ENCODE results near the gene NPPB.

NPPB gene

GRCh38 chr1:11858613-11858967, at the start of gene NPPB:
NPPB (minus strand) TSS chr1:11858945; CDS start chr1:11858833, 112 bp downstream.
- TF ChIP-seq GATA2 (IDR thresholded peaks at IDR 0.05; ENCODE audit: low read depth, low read length) (no peak), GATA3 (IDR thresholded peaks at IDR 0.05; ENCODE audit: low read depth, low read length) (no peak)

GRCh38 chr1:11908095-11908675, 49.4 kb upstream of the NPPB start:
- TF ChIP-seq GATA3 (IDR thresholded peaks at IDR 0.05; ENCODE audit: low read depth, low read length) (no peak), GATA2 (IDR thresholded peaks at IDR 0.05; ENCODE audit: low read depth, low read length) (no peak)

- TF ChIP-seq GATA3 (IDR thresholded peaks at IDR 0.05; ENCODE audit: low read depth, low read length) (no peak), GATA2 (IDR thresholded peaks at IDR 0.05; ENCODE audit: low read depth, low read length) (no peak)
Measured at GRCh38 chr1:11907275-11908094, 48.7 kb upstream of the NPPB start.

- no peak for TF ChIP-seq GATA2 (IDR thresholded peaks at IDR 0.05; ENCODE audit: low read depth, low read length)
- TF ChIP-seq GATA3 (IDR thresholded peaks at IDR 0.05; ENCODE audit: low read depth, low read length): no peak
Measured at GRCh38 chr1:11906870-11907269, 48.1 kb upstream of the NPPB start.

- TF ChIP-seq GATA2 (IDR thresholded peaks at IDR 0.05; ENCODE audit: low read depth, low read length) (no peak), GATA3 (IDR thresholded peaks at IDR 0.05; ENCODE audit: low read depth, low read length) (no peak)
Measured at GRCh38 chr1:11904978-11905377, 46.2 kb upstream of the NPPB start.

GRCh38 chr1:11903210-11903609, 44.5 kb upstream of the NPPB start:
- TF ChIP-seq GATA2 (IDR thresholded peaks at IDR 0.05; ENCODE audit: low read depth, low read length) (no peak), GATA3 (IDR thresholded peaks at IDR 0.05; ENCODE audit: low read depth, low read length) (no peak)

- TF ChIP-seq GATA2 (IDR thresholded peaks at IDR 0.05; ENCODE audit: low read depth, low read length) (no peak), GATA3 (IDR thresholded peaks at IDR 0.05; ENCODE audit: low read depth, low read length) (no peak)
Measured at GRCh38 chr1:11898831-11899467, 40.2 kb upstream of the NPPB start.

GRCh38 chr1:11898086-11898785, 39.5 kb upstream of the NPPB start:
- no peak for TF ChIP-seq GATA2 (IDR thresholded peaks at IDR 0.05; ENCODE audit: low read depth, low read length)
- no peak for TF ChIP-seq GATA3 (IDR thresholded peaks at IDR 0.05; ENCODE audit: low read depth, low read length)

- TF ChIP-seq GATA3 (IDR thresholded peaks at IDR 0.05; ENCODE audit: low read depth, low read length): no peak
- TF ChIP-seq GATA2 (IDR thresholded peaks at IDR 0.05; ENCODE audit: low read depth, low read length): no peak
Measured at GRCh38 chr1:11893907-11894251, 35.1 kb upstream of the NPPB start.

GRCh38 chr1:11891433-11892186, 32.9 kb upstream of the NPPB start:
- TF ChIP-seq GATA2 (IDR thresholded peaks at IDR 0.05; ENCODE audit: low read depth, low read length) (no peak), GATA3 (IDR thresholded peaks at IDR 0.05; ENCODE audit: low read depth, low read length) (no peak)

GRCh38 chr1:11888877-11889208, 30.1 kb upstream of the NPPB start:
- TF ChIP-seq GATA3 (IDR thresholded peaks at IDR 0.05; ENCODE audit: low read depth, low read length) (no peak), GATA2 (IDR thresholded peaks at IDR 0.05; ENCODE audit: low read depth, low read length) (no peak)

GRCh38 chr1:11888206-11888876, 29.6 kb upstream of the NPPB start:
- no peak for TF ChIP-seq GATA3 (IDR thresholded peaks at IDR 0.05; ENCODE audit: low read depth, low read length)
- no peak for TF ChIP-seq GATA2 (IDR thresholded peaks at IDR 0.05; ENCODE audit: low read depth, low read length)

GRCh38 chr1:11887666-11888007, 28.9 kb upstream of the NPPB start:
- TF ChIP-seq GATA2 (IDR thresholded peaks at IDR 0.05; ENCODE audit: low read depth, low read length) (no peak), GATA3 (IDR thresholded peaks at IDR 0.05; ENCODE audit: low read depth, low read length) (no peak)
